ENCODE results near the gene TNFRSF9.
"Not testable (repeated sequence)": the region's sequence is repeated elsewhere in the genome, so short reads cannot be mapped to it uniquely, and the experiment has no call there.

Gene TNFRSF9

DNA sequence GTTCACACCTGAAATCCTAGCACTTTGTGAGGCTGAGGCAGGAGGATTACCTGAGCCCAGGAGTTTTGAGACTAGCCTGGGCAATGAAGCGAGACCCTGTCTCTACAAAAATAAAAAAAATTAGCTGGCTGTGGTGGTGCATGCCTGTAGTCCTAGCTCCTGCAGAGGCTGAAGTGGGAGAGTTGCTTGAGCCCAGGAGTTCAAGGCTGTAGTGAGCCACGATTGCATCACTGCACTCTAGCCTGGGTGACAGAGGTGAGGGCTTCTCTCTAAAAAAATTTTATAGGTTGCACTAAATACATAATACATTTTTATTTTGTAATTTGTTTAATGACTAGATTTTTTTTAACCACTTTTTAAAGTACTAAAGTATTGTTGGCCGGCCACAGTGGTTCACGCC lies 27.0 kb upstream of the TNFRSF9 start:
- Histone ChIP-seq H3K4me3 (ENCODE audit: severe bottlenecking) (no peak overlapping the region), H3K27ac (ENCODE audit: poor library complexity, severe bottlenecking) (no peak overlapping the region), H3K27me3 (ENCODE audit: insufficient read depth, poor library complexity, severe bottlenecking) (no peaks in the 10 kb centered on the region), H3K4me1 (ENCODE audit: insufficient read depth, poor library complexity, severe bottlenecking) (no peaks in the 10 kb centered on the region), H3K36me3 (ENCODE audit: low read depth) (peaks cover 98% of the 10 kb centered on the region), H3K9me3 (ENCODE audit: severe bottlenecking) (no peaks in the 10 kb centered on the region)
- no peak for DNase-seq (ENCODE audit: low spot score)
- ATAC-seq (ENCODE audit: low read depth): no peak
- TF ChIP-seq, protein P1, sequence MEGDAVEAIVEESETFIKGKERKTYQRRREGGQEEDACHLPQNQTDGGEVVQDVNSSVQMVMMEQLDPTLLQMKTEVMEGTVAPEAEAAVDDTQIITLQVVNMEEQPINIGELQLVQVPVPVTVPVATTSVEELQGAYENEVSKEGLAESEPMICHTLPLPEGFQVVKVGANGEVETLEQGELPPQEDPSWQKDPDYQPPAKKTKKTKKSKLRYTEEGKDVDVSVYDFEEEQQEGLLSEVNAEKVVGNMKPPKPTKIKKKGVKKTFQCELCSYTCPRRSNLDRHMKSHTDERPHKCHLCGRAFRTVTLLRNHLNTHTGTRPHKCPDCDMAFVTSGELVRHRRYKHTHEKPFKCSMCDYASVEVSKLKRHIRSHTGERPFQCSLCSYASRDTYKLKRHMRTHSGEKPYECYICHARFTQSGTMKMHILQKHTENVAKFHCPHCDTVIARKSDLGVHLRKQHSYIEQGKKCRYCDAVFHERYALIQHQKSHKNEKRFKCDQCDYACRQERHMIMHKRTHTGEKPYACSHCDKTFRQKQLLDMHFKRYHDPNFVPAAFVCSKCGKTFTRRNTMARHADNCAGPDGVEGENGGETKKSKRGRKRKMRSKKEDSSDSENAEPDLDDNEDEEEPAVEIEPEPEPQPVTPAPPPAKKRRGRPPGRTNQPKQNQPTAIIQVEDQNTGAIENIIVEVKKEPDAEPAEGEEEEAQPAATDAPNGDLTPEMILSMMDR (IDR thresholded peaks at IDR 0.05; ENCODE audit: poor library complexity, severe bottlenecking): no peak

DNA sequence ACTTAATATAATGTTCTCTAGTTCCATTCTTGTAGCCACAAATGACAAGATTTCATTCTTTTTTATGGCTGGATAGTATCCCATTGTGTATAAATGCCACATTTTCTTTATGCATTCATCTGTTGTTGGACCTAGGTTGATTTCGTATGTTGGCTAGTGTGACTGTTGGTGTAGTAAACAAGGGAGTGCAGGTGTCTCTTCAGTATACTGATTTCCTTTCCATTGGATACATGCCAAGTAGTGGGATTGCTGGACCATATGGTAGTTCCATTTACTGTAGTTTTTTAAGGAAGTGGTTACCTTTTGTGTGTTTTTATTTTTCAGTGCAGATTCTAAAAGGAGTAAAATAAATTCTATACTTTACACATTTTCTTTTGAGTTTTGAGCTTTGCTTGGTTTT lies 26.6 kb upstream of the TNFRSF9 start:
- Histone ChIP-seq H3K27ac (ENCODE audit: poor library complexity, severe bottlenecking) (no peak overlapping the region), H3K36me3 (ENCODE audit: low read depth) (peaks cover 95% of the 10 kb centered on the region), H3K27me3 (ENCODE audit: insufficient read depth, poor library complexity, severe bottlenecking) (no peaks in the 10 kb centered on the region), H3K4me1 (ENCODE audit: insufficient read depth, poor library complexity, severe bottlenecking) (peaks cover 4% of the 10 kb centered on the region), H3K9me3 (ENCODE audit: severe bottlenecking) (no peaks in the 10 kb centered on the region), H3K4me3 (ENCODE audit: severe bottlenecking) (no peak overlapping the region)
- DNase-seq (ENCODE audit: low spot score): no peak
- TF ChIP-seq, protein P1 (IDR thresholded peaks at IDR 0.05; ENCODE audit: poor library complexity, severe bottlenecking): no peak
- no peak for ATAC-seq (ENCODE audit: low read depth)

DNA sequence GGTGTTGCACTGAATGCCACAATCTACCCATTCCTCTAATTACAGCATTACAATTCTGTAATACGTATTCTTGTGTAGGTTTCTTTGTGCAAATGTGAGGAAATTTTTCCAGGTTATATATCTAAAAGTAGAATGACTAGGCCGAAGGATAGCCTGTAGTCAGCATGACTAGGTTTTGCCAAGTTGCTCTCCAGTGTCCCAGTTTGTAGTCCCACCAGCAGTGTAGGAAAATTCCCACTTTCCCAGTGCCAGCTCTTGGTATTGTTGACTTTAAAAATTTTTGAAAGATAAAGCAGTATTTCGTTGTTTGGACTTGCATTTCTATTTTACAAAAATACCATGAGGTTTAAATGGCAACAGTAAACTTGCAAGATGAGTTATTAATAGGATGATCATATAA lies 23.8 kb upstream of the TNFRSF9 start:
- Histone ChIP-seq H3K27ac (ENCODE audit: poor library complexity, severe bottlenecking) (no peak overlapping the region), H3K4me1 (ENCODE audit: insufficient read depth, poor library complexity, severe bottlenecking) (peaks cover 9% of the 10 kb centered on the region), H3K36me3 (ENCODE audit: low read depth) (peaks cover 67% of the 10 kb centered on the region), H3K27me3 (ENCODE audit: insufficient read depth, poor library complexity, severe bottlenecking) (no peaks in the 10 kb centered on the region), H3K4me3 (ENCODE audit: severe bottlenecking) (no peak overlapping the region), H3K9me3 (ENCODE audit: severe bottlenecking) (no peaks in the 10 kb centered on the region)
- TF ChIP-seq, protein P1 (IDR thresholded peaks at IDR 0.05; ENCODE audit: poor library complexity, severe bottlenecking): no peak
- ATAC-seq (ENCODE audit: low read depth) (no peak), DNase-seq (ENCODE audit: low spot score) (no peak)

DNA sequence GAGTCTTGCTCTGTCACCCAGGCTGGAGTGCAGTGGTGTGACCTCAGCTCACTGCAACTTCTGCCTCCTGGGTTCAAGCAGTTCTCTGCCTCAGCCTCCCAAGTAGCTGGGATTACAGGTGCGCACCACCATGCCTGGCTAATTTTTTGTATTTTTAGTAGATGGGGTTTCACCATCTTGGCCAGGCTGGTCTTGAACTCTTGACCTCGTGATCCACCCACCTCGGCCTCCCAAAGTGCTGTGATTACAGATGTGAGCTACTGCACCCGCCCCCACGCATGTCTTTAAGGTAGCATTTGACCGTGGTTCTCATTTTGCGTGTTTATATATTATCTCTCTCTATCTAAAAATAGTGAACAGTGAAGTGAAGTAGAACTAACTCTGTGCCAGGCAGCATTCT lies 23.2 kb upstream of the TNFRSF9 start:
- H3K36me3 ChIP-seq (ENCODE audit: low read depth): peaks cover 61% of the 10 kb centered on the region
- not testable (repeated sequence) for H3K4me1 ChIP-seq (ENCODE audit: insufficient read depth, poor library complexity, severe bottlenecking); H3K27ac ChIP-seq (ENCODE audit: poor library complexity, severe bottlenecking); H3K4me3 ChIP-seq (ENCODE audit: severe bottlenecking); H3K9me3 ChIP-seq (ENCODE audit: severe bottlenecking); ATAC-seq (ENCODE audit: low read depth); H3K27me3 ChIP-seq (ENCODE audit: insufficient read depth, poor library complexity, severe bottlenecking); DNase-seq (ENCODE audit: low spot score)

DNA sequence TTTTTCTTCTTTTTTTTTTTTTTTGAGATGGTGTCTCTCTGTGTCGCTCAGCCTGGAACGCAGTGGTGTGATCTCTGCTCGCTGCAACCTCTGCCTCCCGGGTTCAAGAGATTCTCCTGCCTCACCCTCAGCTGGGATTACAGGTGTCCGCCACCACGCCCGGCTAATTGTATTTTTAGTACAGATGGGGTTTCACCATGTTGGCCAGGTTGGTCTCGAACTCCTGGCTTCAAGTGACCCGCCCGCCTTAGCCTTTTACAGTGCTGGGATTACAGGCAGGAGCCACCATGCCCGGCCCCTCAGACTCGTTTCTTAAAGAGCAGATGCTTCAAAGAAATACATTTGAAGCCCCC lies 22.7 kb upstream of the TNFRSF9 start:
- H3K27me3 ChIP-seq (ENCODE audit: insufficient read depth, poor library complexity, severe bottlenecking); H3K9me3 ChIP-seq (ENCODE audit: severe bottlenecking); H3K27ac ChIP-seq (ENCODE audit: poor library complexity, severe bottlenecking); ATAC-seq (ENCODE audit: low read depth); H3K4me1 ChIP-seq (ENCODE audit: insufficient read depth, poor library complexity, severe bottlenecking); DNase-seq (ENCODE audit: low spot score); H3K4me3 ChIP-seq (ENCODE audit: severe bottlenecking): not testable (repeated sequence)
- H3K36me3 ChIP-seq (ENCODE audit: low read depth): peaks cover 56% of the 10 kb centered on the region

DNA sequence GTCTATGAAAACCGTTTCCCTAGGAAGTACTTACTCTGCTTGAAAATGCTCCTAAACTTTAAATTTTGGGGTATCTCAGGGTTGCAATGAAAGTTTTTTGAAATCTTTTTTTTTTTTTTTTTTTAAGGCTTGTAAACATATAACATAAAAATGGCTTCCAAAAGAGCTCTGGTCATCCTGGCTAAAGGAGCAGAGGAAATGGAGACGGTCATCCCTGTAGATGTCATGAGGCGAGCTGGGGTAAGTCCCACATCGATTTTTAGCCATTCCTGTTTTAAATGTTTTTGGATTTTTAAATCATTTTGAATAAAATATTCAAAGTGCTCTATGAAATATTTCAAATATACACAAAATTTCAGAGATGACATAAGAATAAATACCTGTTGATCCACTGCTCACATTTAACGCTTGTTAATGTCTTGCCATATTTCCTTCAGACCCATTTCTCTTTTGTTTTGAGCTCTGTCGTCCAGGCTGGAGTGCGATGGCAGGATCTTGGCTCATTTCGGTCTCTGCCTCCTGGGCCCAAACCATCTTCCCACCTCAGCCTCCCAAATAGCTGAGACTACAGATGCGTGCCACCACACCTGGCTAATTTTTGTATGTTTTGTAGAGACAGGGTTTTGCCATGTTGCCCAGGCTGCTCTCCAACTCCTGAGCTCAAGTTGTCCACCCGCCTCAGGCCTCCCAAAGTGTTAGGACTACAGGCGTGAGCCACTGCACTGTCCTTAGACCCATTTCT lies 22.2 kb upstream of the TNFRSF9 start:
- Histone ChIP-seq H3K27ac (ENCODE audit: poor library complexity, severe bottlenecking) (peak overlapping the region; percentile 50), H3K27me3 (ENCODE audit: insufficient read depth, poor library complexity, severe bottlenecking) (no peaks in the 10 kb centered on the region), H3K4me1 (ENCODE audit: insufficient read depth, poor library complexity, severe bottlenecking) (peaks cover 9% of the 10 kb centered on the region), H3K36me3 (ENCODE audit: low read depth) (peaks cover 52% of the 10 kb centered on the region), H3K9me3 (ENCODE audit: severe bottlenecking) (no peaks in the 10 kb centered on the region), H3K4me3 (ENCODE audit: severe bottlenecking) (peak overlapping the region; percentile 63)
- no peak for ATAC-seq (ENCODE audit: low read depth)
- DNase-seq (ENCODE audit: low spot score): no peak
- TF ChIP-seq, protein P1 (IDR thresholded peaks at IDR 0.05; ENCODE audit: poor library complexity, severe bottlenecking): no peak

All from RWPE2 (cell line).